Stimulated activated CD4-positive, alpha-beta T cell treated with anti-CD3 and anti-CD28 coated beads, Interleukin-4, amount 100 ng/mL, for 4 hours (primary cell): Measurements from ENCODE around the gene OSBPL2.

Experiments used
- DNase-seq, 2 experiments: peaks; one replicate each; pipeline ENCODE4 v3.0.0-alpha.2; 2020

Gene OSBPL2

DNA sequence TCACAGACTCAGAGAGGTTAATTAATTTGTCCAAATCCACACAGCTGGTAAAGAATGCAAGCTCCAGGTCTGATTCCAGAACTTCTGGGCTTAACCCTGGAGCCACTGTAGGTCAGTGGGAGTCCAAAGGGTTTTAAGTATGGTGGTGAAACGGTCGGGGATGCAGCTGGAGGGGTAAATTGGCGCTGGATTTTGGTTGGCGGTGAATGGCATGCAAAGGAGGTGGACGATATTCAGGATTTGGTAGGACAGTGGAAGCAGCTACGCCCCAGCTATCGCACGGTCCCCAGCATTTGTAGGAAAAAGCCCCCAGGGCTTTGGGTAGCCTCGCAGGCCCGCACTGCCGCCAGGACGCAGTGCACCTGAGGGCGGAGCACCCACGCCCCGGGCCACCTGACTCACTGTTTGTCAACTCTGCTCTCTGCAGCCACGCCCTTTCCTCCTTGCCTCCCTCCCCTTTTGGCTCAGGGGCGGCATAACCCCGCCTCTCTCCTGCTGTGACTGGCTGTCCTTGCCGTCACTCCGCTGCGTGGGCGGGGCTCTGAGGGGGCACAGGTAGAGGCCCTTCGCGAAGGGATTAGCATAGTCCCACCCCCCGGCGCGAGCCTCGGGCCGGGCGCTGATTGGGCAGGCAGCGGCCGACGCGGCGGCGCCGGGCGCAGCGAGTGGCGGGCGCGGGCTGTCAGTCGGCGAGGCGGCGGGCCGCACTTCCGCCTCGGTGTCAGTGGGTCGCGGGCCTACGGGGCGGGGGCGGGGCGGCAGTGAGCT is at the start of gene OSBPL2:
OSBPL2 (plus strand) TSS at position 721 of the 768 bp plus-strand sequence. CDS start 17,664 bp downstream, outside the sequence.
- peak; percentile 100 for DNase-seq

DNA sequence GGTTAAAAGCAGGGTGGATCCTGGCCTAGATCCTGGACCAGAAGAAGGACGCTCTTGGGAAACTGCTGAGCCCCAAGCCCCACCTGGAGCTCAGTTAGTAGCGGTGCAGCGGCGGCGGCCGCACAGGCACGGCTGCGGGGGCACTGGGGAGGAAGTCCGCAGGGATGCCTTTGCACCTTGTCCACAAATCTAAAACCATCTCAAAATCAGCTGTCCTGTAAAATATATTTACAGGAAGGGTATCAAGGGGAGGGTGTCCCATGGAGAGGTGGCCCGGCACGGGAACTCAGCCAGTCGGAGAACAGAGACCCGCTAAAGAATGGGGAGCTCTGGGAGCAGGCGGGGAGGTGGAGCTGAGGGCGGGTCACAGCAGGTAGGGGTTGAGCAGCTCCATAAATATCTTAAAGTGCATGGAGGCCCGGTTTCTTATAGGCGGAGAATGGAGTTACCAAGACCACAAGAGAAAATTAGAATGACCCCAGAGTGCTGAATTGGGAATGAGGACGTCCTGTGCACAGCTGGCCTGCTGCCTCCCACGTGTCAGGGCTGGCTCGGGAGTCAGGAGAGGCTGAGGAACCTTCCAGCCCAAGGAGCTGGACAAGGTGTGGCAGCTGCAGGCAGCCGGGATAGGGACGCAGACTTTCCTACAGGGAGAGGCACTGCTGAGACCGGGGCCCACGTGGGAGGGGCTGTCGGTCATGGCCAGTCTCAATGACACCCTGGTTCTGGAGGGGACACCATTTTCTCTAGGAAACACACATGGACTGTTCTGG is 47.5 kb upstream of the OSBPL2 start:
- DNase-seq, result no peak

DNA sequence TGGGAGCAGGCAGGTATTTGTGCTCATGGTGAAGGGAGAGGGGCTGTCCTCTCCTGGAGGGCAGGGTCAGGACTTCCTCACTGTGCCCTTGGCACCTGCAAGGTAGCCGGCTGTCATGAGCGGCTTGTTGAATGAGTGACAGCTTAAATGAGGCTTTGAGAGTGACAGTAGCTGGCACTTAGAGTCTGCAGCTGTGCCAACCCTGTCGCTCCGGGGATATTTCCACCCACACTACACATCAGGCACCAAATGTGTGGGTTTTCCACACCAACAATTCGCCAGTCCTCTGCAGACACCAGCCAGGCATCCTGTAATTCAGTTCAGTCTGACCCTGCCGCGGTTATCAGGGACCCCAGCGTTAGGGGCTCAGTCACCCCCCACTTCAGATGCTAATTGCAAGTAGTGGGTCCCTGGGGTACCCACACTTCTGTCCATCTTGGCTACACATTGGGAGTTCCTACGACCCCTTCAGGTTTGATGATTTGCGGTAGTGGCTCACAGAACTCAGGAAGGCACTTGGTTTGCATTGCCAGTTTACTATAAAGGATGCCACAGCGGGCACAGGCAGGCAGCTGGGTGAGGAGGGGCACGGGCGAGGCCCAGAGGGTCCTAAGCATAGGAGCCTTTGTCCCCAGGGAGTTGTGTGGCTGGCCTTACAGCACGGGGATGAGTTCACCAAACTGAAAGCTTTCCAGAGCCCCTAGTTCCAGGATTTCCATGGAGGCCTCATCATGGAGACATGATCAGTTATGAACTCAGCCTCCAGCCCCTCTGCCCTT is 46.4 kb upstream of the OSBPL2 start:
- no peak for DNase-seq

DNA sequence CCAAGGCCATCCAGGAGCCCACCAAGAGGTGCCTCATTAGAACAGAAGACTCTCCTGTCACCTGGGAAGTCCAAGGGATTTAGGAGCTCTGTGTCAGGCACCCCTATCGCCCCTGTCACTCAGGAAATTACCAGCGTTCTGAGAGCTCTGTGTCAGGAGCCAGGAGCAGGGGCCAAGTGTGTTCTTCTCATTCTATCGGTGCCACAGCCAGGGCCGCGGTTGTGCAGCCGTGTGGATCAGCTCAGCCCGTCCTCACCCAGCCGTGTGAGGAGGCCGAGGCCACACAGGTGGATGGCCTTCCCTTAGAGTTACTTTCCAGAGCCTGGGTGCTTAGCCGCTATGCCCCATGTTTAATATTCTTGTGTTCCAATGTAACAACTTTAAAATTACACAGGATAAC is 45.7 kb upstream of the OSBPL2 start:
- no peak for DNase-seq

DNA sequence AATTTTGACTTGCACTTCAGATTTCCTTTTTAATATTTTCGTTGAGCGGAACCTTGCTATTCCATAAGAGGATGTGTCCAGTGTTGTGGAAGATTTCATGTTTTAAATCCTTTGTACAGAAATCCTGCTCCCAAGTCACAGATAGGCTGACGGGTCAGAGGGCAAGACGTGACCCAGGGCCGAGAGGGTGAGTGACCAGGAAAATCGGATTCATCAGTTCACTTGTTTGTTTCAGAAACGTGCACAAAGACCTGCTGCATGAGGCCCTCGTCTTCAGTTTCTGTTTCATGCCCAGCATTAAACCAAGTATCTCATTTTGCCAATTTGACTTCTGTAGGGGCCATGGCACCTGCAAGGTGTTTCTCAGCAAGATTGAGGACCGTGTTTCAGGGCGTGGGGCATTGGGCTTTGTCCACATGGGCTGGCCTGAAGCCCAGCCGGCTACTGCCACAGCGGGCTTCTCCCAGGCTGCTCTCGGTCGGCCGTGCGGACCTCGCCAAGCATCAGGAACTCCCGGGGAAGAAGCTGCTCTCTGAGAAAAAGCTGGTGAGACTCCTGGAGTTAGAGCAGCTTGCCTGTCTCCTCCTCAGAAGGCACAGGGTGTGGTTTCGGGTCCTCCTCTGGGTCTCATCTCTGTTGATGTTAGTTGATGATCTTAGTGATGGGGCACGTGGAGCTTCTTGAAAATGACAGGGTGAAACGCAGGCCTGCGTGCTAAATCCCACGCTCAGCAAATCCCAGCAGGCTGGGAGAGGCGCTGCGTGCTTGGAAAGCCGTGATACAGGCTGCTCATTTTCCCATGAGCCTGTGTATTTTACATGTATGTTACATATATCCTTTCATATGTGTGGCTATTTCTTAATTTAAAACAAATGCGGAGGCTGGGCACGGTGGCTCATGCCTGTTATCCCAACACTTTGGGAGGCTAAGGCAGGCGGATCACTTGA is 45.0 kb upstream of the OSBPL2 start:
- DNase-seq, result no peak

DNA sequence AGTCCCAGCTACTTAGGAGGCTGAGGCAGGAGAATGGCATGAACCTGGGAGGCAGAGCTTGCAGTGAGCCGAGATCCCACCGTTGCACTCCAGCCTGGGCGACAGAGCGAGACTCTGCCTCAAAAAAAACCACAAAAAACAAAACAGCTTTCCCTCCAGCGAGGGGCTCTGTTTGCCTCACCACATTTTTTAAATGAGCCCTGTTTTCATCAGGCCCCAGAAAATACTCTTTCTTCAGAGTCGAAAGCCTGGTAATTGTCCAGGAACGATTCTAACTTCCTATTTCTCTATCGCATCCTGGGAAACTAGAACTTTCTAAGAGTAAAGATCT is 43.3 kb upstream of the OSBPL2 start:
- DNase-seq, result no peak

DNA sequence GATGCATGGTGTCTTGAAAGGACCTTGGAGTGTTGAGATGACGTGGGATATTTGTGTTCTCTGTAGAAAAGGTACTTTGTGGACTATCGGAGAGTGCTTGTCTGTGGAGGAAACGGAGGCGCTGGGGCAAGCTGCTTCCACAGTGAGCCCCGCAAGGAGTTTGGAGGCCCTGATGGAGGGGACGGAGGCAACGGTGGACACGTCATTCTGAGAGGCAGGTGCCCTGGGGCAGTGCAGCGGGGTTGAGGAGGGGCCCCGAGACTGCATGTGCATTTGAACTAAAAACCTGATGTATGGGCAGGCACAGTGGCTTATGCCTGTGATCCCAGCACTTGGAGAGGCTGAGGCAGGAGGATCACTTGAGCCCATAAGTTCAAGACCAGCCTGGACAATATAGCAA is 42.6 kb upstream of the OSBPL2 start:
- DNase-seq, result no peak

DNA sequence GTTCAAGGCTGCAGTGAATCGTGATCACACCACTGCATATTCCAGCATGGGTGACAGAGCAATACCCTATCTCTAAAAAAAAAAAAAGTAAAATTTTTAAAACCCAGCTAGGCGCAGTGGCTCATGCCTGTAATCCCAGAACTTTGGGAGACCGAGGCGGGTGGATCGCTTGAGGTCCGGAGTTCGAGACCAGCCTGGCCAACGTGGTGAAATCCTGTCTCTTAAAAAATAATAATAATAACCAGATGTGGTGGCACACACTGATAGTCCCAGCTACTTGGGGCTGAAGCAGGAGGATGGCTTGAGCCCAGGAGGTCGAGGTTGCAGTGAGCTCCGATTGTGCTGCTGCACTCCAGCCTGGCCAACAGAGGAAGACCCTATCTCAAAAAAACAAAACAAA is 42.0 kb upstream of the OSBPL2 start:
- no peak for DNase-seq

DNA sequence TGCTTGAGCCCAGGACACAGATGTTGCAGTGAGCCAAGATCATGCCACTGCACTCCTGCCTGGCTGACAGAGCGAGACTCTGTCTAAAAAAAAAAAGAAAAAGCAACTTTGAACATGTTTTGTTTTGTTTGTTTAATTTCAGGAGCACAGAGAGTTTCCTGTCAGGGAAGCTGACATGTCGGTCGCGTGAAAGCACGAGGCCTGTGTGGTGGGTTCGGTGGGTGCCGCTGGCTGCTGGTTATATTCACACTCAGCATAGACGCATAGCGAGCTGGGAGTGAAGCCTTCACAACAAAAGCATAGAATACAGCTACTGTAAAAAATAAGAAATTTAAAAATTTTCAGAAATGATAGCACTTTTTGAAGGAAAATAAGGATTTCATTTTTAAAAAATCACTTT is 41.0 kb upstream of the OSBPL2 start:
- DNase-seq, result no peak

DNA sequence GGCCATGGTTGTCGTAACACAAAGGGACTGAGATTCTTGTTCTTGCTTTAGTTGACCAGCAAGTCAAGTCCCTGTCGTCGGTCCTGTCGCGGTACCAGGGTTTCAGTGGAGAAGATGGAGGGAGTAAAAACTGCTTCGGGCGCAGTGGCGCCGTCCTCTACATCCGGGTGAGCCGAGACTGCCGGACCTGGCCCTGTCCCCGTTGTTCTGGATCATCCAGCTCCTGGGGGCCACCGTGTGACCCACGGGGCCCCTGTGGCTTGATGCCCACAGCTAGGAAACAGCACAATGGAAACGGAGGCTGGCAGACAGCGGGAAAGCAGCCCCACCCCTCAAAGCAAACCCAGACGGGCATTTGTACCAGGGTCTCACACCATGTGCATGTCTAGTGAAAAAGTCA is 40.5 kb upstream of the OSBPL2 start:
- DNase-seq, result no peak

DNA sequence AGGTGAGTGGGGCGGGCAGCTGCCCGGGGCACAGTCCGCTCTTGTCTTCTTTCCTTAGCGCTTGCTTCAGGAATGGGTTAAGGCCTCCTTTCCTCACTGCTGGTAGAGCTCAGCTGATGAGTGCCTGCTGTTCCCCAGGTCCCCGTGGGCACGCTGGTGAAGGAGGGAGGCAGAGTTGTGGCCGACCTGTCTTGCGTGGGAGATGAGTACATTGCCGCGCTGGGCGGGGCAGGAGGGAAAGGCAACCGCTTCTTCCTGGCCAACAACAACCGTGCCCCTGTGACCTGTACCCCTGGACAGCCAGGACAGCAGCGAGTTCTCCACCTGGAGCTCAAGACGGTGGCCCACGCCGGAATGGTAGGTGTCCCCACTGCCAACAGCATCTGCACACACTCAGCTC is 39.8 kb upstream of the OSBPL2 start:
- DNase-seq, result no peak

DNA sequence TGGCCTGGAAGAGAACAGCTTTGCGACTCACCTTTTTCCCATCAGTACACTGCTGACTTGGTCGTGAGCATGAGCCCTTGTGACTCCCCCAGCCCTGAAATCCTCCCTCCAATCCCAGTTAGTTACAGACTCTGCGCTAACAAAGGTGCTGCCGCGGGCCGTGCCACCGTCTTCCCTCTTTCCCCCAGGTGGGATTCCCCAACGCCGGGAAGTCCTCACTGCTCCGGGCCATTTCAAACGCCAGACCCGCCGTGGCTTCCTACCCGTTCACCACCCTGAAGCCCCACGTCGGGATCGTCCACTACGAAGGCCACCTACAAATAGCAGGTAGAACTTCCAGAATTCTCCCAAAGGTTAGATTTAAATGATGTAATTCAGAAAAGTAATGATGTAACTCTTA is 39.4 kb upstream of the OSBPL2 start:
- DNase-seq, result no peak

DNA sequence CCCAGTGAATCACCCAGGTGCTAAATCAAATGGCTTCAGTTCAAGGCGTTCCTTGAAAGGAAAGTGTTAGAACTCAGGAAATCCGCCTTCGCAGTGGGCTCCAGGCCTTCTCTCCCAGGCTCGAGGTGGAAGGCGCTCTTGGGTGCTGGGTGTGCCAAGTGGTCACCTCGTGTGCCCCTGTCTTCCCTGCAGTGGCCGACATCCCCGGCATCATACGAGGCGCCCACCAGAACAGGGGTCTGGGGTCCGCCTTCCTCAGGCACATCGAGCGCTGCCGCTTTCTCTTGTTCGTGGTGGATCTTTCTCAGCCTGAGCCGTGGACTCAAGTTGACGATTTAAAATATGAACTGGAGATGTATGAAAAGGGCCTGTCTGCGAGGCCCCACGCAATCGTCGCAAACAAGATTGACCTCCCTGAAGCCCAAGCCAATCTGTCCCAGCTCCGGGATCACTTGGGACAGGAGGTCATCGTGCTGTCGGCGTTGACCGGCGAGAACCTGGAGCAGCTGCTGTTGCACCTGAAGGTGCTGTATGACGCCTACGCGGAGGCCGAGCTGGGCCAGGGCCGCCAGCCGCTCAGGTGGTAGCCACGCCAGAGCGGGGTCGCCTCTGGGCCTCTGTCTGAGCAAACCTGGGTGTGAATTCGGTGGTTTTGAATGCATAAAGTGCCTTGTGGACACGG is 37.7 kb upstream of the OSBPL2 start:
- no peak for DNase-seq

DNA sequence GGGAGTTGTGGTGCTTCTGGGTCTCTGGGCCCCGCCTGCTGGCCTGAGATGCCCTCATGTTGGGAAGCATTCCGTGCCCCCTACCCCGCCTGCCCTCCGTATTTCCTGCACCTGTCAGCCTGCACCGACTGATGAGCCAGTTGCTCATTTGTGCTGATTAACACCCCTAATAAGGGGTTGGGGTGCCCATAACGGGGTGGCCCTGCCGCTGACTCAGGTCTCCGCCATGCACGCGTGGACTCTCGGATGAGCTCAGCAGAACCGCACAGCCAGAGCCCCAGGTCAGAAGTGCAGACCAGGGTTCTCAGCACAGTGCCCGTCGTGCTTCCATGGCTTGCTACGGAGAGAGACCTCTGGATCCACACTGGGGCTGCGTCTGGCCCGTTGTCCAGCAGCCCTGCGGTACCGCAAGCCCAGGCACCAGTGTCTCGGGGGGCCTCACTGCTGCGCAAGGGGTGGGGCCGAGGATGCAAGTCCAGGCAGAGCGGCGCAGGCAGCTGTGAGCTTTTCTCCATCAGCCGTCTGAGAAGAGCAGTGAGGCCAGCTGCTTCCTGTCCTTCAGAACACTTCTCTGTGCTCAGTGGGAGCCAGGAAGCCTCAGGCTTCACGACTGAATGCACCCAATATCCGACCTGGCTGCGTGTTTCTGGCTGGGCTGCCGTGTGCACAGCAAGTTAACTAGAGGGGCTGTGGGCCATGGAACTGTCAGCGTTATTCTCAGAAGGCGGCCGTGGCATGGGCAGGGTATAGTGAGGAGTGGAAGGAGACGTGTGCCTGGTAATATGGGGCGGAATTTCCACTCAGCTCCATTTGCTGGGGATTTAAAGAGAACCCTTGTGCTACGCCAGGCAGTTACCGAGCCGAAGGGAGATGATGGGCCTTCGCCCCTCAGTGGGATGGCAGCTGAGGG is 36.9 kb upstream of the OSBPL2 start:
- DNase-seq, result no peak

DNA sequence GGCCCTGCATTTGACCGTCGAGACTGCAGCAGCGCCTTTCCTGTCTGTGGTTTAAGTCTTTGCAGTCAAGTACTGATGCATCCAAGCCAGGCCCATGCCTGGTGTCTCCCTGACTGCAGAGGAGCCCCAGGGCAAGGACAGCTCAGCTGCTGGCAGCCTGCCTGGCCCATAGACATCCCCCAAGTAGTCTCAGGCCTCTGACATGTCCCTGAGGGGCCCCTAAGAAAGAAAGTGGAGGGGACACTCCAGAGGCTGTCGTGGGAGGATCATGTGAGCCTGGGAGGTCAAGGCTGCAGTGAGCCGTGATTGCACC is 36.3 kb upstream of the OSBPL2 start:
- no peak for DNase-seq

DNA sequence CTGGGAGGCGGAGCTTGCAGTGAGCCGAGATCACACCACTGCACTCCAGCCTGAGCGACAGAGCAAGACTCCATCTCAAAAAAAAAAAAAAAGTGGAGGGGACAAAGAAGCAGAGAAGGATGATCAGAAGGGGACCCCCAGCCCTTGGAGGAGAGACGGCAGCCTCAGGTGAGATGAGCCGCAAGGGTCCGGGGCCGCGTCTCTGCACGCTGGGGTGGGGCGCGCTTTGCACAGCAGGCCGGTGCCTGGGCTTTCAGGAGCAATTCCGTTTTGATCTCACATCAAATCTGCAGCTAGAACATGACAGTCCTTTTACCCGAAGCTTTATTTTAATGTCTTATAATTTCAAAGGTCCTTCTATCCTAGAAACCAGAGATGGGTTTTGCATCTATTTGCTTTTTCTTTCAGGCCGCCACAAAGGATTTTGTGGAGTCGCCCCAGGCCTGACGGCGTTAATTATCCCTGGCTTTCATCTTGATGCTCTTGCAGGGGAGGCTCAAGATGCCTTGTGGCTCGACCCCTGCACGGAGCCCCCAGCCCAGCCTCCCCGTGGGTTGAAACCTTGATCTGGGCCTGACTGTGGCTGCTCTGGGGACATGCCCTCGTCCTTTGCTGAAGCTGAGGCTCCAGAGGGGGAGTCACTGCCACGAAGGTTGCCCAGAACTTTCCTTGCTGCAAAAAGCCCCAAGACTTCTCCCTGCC is 35.5 kb upstream of the OSBPL2 start:
- no peak for DNase-seq

DNA sequence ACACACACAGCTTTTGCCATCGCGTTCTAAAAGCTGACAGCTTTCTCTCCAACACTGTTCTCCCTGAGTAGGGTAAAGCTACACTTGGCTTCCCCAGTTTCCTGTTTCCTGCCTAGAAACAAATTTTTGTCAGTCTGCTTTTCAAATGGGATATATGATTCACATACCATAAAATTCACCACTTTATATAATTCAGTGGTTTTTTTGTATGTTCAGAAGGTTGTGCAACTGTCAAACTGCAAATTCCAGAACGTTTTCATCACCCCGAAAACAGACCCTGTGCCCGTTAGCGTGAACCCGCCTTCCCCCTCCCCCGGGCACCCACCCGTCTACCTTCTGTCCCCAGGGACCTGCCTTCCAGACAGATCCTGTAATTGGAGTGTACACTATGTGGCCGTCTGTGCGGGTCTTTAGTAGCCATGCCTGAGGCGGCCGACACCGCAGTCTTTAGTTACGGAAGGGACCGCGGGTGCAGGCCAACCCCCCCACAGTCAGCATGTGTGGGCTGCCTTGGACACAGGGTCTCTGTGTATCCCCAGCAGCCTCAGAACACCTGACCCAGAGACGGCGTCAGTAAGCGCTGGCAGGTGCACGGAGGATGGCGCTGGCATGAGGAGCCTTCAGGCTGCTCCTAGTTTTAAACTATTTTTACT is 34.8 kb upstream of the OSBPL2 start:
- DNase-seq, result no peak

DNA sequence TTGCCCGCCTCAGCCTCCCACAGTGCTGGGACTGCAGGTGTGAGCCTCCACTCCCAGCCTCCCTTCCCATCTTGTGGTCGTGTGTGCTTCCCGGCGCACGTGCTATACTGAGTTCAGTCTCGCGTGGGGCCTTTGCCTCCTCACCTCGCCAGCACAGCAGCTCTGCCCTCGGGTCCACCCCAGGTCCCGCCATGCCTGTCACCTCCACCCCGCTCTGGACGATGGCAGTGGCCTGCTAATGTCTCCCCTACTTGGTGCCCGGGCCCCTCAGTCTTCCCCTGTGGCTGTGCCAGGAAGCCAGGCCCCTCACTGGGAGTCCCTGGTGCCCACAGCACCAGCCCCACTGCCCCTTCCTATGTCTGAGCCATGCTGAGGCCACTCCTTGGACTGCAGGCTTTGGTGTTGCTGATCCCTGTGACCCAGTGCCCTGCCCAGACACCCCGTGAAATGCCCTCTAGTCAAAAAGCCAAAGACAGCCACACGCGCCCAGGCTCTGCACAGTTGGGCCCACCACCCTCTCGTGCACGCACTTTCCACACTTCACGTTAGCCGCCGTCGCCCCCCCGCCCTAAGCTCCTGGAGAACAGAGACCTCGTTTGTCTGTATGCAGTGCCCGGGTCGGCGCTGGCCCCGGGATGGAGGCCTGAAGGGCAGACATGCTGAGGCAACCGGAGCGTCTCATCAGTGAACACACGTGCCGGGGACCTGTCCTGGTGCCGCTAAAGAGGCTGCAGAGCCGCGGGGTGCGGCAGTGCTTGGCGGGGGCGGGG is 32.5 kb upstream of the OSBPL2 start:
- no peak for DNase-seq

DNA sequence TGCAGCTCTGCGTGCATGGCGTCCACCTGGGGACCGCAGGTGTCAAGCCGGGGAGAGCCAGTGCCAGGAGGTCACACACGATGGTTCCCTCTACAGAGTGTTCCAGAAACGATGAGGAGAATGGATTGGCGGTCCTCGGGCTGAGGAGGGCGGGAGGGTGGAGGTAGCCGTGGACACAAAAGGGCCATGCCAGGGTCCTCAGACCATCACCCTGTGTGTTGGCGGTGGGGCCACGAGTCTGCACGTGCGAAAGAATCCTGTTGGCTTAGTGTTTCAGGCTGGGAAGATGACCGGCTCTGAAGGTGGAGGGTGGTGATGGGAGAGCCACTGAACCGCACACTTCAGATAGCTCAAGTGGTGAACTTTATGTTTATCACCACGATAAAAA is 31.9 kb upstream of the OSBPL2 start:
- no peak for DNase-seq
